Lung microvascular endothelial cell (primary cell): ENCODE data around the gene INPP4B. TPM values are rescaled to one million over a fixed set of nuclear protein-coding genes. Genes with fewer than 3 reads are reported as not detected.

ENCODE experiments used
- DNase-seq, 2 donors: peaks; one replicate each; pipeline versions ENCODE4 v3.0.0 to v3.0.0-alpha.2; 2010; ENCODE audit warnings: low read depth in 2 of 2
- total RNA-seq: library from RNA; depleted of rRNA; stranded (reverse); fragments of >200 nt; gene quantifications from 2 replicates; pipeline ENCODE4 v1.2.1, GENCODE V29; 2014

The INPP4B gene
- total RNA-seq, 1 donor from 2014 or later = 33.5 TPM

DNA sequence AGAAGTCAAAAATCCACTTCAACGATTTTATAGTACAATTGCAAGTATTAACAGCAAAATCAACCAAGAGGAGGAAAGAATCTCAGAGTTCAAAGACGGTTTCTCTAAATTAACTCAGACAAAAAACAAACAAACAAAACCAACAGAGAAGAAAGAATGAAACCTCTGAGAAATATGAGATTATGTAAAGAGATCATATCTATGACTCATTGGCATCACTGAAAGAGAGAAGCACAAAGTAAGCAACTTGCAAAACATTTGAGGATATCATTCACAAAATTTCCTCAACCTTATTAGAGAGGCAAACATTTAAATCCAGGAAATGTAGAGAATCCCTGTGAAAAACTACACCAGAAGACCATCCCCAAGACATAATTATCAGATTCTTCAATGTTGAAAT, 370.4 kb downstream of the INPP4B start:
- DNase-seq = no peak

DNA sequence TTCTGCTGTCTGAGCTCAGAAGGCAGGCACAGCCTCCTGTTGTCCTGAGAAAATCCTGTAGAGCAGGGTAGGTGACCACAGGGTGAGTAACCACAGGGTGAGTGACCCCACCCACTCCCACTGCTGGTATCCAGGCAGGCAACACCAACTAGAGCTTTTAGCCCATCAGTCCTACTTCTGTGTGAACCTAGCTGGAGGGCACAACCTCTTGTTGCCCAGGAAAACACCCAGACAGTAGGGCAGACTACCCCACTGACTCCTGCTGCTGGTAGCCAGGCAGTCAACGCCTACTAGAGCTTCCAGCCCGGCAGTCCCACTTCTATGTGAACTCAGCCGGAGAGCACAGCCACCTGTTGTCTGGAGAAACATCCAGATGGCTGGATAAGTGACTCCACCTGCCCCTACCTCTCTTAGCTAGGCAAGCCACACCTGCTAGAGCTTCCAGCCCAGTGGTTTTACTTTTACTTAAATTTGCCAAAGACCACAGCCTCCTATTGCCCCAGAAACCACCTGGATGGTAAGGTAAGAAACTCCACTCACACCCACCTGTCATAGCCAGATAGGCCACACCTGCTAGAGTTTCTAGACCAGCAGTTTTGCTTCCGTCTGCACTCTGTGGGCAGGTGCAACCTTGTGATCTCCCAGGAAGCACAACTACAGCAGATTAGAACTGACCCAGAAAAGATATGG, 371.6 kb downstream of the INPP4B start:
- no peak for DNase-seq

DNA sequence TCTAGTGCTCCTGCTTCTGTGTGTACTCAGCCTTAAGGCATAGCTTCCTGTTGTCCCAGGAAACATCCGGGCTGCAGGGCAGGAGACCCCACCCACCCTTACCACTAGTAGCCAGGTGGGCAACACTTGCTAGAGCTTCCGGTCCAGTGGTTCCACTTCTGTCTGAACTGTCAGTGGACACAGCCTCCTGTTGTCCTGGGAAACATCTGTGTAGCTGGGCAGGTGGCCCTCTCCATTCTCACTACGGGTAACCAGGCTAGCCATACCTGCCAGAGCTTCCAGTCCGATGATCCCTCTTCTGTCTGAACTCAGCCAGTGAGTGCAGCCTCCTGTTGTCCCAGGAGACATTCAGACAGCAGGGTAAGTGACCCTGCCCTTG, 372.2 kb downstream of the INPP4B start:
- no peak for DNase-seq

DNA sequence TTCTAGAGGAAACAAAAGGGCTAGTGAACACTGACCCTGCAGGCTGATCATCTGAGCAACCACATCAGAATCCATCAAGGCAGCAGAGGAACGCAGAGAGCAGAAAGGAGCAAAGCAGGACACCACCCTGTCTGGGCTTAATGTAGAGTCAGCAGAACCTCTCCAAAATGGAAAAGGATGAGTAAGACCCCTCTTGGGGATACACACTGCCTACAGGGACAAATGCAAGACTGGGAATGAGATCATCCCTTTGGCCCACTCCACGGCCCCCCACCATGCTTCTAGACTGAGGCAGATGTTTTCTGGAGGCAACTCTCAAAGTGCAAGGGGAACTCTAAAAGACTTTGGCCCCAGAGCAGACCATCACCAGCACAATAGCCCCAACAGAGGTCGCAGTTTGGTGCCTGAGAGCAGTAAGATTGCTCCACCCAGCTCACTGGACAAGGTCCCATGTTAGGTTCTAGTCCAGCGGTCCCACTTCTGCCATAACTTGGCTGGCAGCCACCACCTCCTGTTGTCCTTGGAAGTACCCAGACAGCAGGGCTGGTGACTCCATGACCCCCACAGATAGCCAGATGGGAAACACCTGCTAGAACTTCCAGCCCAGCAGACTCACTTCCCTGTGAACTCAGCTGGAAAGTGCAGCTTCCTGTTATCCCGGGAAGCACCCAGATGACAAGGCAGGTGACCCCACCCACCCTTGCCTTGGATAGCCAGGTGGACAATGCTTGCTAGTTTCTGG, 372.7 kb downstream of the INPP4B start:
- DNase-seq = peak; percentile 4 to 84

DNA sequence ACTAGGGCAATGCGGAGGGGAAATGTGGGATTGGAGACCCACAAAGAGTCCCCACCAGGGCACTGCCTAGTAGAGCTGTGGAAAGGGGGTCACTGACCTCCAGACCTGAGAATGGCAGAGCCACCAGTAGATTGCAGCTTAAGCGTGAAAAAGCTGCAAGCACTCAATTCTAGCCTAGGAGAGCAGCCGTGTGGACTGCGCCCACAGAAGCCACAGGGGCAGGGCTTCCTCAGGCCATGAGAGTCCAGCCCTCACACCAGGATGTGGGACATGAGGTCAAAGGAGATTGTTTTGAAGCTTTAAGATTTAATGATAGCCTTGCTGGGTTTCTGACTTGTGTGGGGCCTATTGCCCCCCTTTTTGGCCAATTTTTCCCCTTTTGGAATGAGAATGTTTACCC, 379.0 kb downstream of the INPP4B start:
- no peak for DNase-seq

- no peak for DNase-seq
These were observed 380.6 kb downstream of the INPP4B start for GRCh38 chr4:142465526-142465925.

- DNase-seq = no peak
These were observed 382.9 kb downstream of the INPP4B start for GRCh38 chr4:142463206-142463605.

DNA sequence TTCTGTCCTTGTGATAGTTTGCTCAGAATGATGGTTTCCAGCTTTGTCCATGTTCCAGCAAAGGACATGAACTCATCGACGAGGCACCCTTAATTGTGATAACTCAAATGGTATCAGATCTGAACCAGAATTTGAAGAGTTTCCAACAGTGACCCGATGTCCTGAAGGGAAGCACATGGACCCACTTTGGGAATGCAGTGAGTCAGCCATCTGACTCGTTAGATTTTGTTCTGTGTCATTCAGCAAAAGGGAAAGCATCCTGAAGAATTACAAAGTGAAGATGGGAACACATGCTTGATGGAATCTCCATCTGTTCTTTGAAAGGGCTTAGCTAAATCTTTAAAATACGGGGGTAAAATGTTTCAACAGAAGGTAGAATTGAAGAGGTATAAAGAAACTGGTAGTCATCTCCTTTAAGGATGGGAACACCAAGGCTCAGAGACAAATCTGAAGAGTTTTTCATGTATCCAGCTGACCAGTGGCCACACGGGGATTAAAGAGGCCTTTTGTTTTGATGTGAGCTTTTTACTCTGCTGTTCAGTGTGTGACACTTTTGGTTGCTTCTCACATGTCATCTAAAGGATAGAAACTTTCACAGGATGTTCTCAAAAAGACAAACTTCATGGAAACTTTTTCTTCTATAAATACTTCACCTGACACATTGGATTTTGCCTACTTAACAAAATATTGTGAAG, 393.8 kb downstream of the INPP4B start:
- DNase-seq = no peak

GRCh38 chr4:142449771-142450373, 396.2 kb downstream of the INPP4B start:
- DNase-seq = no peak

GRCh38 chr4:142447009-142447408, 399.1 kb downstream of the INPP4B start:
- DNase-seq = no peak

DNA sequence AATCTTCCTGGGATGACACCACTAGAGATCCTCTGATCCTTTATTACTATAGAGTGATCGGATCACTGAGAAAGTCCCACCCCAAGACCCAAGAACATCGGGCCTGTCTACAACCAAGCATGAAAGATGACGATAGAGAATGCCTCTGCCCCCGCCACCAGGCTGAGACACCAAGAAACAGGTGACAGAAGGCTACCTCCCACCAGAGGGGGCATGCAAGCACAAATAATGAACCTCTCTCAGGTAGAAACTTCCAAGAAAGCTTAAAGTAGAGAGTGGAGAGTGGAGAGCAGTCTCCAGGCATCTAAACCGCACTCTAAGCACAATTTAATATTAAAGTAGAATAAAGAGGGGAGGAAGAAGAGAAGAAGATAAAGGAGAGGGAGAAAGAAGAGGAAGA, 402.6 kb downstream of the INPP4B start:
- DNase-seq = no peak

DNA sequence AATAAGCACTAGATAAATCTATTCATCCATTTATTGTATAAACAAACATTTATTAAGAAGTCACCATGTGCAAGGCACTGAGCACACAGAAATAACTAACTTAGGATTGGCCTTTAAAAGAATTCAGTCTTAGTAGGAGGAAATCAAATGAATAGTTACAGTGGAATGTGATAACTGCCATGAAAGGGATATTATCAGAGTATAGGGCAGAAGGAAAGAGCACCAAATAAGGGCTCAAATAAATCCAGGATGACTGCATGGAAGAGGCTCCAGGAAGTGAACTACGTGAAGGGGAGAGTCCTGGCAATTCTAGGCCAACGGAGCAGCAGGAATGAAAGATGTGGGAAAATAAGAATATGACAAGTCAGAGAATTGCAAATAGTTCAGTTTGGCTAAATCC, 406.0 kb downstream of the INPP4B start:
- no peak for DNase-seq

DNA sequence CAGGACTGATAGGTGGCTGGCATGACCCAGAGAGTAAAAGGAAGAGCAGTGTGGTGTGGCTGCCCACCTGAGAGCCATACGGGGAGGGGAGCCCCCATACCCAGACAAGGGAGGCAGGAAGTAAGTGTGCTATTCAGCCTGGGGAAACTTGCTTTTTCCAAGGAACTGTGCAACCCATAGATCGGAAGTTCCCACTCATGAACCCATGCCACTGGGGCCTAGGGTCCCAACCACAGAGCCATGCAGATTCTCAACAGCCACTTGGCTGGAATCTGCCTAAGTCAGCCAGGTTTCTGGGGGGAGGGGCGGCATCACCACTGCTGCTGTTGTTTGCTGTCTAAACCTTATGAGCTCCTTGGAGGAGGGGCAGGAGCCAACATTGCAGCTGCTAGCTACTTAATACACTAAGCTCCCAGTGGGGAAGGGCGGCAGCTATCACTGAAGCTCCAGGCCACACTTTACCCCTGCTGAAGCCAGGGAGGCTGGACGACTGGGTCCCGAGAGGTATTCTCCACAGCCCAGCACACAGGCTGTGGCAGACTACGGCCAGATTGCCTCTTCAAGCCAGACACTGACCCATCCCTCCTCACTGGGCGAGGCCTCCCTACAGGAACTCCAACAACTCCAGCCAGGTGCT, 410.4 kb downstream of the INPP4B start:
- DNase-seq = no peak

GRCh38 chr4:142434519-142435224, 411.4 kb downstream of the INPP4B start:
- no peak for DNase-seq

DNA sequence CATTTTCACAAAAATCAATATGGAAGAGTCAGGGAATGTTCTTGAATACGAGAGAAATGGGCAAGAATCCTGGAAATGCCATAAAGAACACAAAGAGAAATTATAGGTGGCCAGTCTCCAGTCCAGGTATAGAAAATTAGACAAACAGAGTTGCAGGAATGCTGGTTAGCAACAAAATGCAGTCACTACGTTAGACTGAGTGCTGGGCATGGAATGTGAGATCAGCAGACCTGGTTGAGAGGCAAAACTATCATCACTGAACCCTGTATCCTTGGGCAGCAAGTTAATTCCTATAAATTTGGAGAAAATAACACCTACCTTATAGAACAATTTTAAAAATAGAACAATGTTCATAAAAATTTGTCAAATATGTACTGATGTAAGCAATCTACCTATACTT, 417.4 kb downstream of the INPP4B start:
- no peak for DNase-seq

- DNase-seq = no peak
These were observed 418.6 kb downstream of the INPP4B start for GRCh38 chr4:142427456-142427855.

DNA sequence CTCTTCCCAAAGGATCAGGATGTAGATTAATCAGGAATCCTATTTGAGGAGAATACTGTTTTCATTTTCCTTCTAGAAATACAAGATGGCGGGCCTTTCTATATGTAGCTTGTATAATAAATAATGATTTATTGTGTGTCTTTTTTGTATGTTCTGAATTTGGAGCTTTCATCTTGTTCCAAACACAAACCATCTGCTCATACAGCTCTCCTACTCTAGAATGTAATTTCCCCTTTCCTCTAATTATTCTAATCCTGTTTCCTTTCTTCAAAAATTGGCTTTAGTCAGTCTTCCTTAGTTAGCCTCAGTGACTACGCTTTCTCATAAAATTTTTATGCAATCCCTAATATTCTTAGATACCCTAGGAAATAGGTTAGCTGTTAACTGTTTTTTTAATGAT, 422.2 kb downstream of the INPP4B start:
- DNase-seq = no peak

GRCh38 chr4:142420311-142421095, 425.6 kb downstream of the INPP4B start:
- DNase-seq = no peak

DNA sequence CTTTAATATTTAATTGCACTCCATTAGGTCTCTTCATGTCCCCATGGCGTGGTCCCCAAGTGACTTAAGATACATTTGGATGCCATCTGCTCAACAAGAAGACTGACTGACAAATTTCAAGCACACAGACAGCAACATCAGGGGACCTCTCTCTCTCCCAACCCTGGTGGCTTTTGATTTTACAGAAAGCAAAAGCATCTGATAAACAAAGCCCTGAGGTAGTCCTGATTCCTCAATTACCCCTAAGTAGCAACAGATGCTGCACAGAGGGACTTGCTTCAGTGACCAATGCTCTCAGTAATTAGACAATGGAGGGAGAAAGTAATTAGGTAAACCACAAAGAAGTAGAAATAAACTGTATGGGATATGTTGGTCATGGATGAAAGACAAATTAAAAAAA, 426.4 kb downstream of the INPP4B start:
- no peak for DNase-seq

DNA sequence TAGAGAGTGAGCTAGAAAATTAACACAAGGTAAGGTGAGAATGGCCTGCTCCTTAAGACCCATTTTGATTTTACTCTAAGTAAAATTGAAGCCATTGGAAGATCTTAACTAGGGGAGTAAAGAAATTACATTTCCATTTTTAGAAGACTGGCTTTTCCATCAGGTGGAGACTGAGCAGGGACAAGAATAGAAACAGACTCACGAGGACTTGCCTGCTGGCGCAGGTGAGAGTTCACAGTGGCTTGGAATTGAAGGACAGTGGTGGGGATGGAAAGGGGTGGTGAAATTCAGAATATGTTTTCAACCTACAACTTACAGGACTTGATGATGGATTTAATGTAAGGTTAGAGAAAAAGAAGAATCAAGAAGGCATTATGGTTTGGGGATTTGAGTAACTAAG, 427.4 kb downstream of the INPP4B start:
- no peak for DNase-seq
